ENCODE measurements around the gene SLC15A5.

Gene SLC15A5

GRCh38 chr12:16184681-16185080 lies 92.8 kb downstream of the SLC15A5 start:
- H3K9me3 ChIP-seq (ENCODE audit: severe bottlenecking): no peaks in the 10 kb centered on the region

DNA sequence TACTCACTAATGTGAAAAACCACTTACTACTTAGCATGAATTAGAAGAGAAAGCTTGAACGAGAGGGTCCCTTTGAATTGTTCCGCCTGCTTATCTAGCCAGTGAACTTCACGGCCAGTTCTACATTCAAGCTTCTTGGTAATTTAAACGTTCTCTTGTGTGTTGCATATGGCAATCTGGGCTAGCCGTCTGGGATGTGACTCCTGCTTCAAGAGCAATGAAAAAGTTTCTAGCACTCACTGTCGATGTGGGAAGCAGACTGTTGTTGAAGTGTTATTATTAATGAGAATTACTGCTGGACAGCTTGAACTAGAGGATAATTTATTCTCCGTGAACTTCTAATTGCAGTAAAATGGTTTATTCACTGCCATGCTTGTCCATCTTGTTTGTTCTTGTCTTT lies 93.9 kb downstream of the SLC15A5 start:
- no peaks in the 10 kb centered on the region for H3K36me3 ChIP-seq (ENCODE audit: low read depth)
- no peak overlapping the region for H3K4me3 ChIP-seq (ENCODE audit: severe bottlenecking)
- TF ChIP-seq CTCF (IDR thresholded peaks at IDR 0.05; ENCODE audit: poor library complexity, severe bottlenecking): no peak
- H3K4me1 ChIP-seq (ENCODE audit: insufficient read depth, poor library complexity, severe bottlenecking): no peaks in the 10 kb centered on the region
- H3K27ac ChIP-seq (ENCODE audit: poor library complexity, severe bottlenecking): no peak overlapping the region
- ATAC-seq (ENCODE audit: low read depth) (no peak), DNase-seq (ENCODE audit: low spot score) (no peak)
- H3K27me3 ChIP-seq (ENCODE audit: insufficient read depth, poor library complexity, severe bottlenecking): no peaks in the 10 kb centered on the region
- no peaks in the 10 kb centered on the region for H3K9me3 ChIP-seq (ENCODE audit: severe bottlenecking)

More at GRCh38 chr12:16184681-16185080, 92.8 kb downstream of the SLC15A5 start:
- no peaks in the 10 kb centered on the region for H3K4me1 ChIP-seq (ENCODE audit: insufficient read depth, poor library complexity, severe bottlenecking)
- no peak for ATAC-seq (ENCODE audit: low read depth)
- no peak for DNase-seq (ENCODE audit: low spot score)
- no peak for TF ChIP-seq CTCF (IDR thresholded peaks at IDR 0.05; ENCODE audit: poor library complexity, severe bottlenecking)
- no peaks in the 10 kb centered on the region for H3K36me3 ChIP-seq (ENCODE audit: low read depth)
- H3K4me3 ChIP-seq (ENCODE audit: severe bottlenecking): no peak overlapping the region
- no peaks in the 10 kb centered on the region for H3K27me3 ChIP-seq (ENCODE audit: insufficient read depth, poor library complexity, severe bottlenecking)
- H3K27ac ChIP-seq (ENCODE audit: poor library complexity, severe bottlenecking): no peak overlapping the region

DNA sequence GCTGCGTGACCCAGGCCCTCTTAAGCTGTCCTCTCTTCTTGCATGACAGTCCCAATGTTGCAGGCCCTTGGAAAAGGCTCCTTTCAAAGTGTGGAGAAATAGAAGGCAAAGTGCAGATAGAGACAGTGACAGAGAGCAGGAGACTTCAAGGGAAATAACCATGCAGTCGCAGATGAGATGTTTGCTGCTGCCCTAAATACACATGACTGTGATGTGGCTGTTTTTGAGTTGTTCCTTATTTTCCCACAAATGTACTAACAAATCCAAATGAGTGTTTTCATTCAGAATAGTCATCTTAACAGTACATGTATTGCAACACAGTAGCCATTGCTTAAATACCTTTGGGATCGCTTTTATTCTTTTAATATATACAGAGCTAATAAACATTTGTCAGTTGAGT lies 101.6 kb downstream of the SLC15A5 start:
- DNase-seq (ENCODE audit: low spot score) (no peak), ATAC-seq (ENCODE audit: low read depth) (no peak)
- Histone ChIP-seq H3K27ac (ENCODE audit: poor library complexity, severe bottlenecking) (no peak overlapping the region), H3K9me3 (ENCODE audit: severe bottlenecking) (no peaks in the 10 kb centered on the region), H3K4me3 (ENCODE audit: severe bottlenecking) (no peak overlapping the region), H3K36me3 (ENCODE audit: low read depth) (no peaks in the 10 kb centered on the region), H3K4me1 (ENCODE audit: insufficient read depth, poor library complexity, severe bottlenecking) (no peaks in the 10 kb centered on the region), H3K27me3 (ENCODE audit: insufficient read depth, poor library complexity, severe bottlenecking) (no peaks in the 10 kb centered on the region)
- no peak for TF ChIP-seq CTCF (IDR thresholded peaks at IDR 0.05; ENCODE audit: poor library complexity, severe bottlenecking)

- no peak overlapping the region for H3K27ac ChIP-seq (ENCODE audit: poor library complexity, severe bottlenecking)
- H3K4me1 ChIP-seq (ENCODE audit: insufficient read depth, poor library complexity, severe bottlenecking): no peaks in the 10 kb centered on the region
- no peaks in the 10 kb centered on the region for H3K36me3 ChIP-seq (ENCODE audit: low read depth)
- H3K27me3 ChIP-seq (ENCODE audit: insufficient read depth, poor library complexity, severe bottlenecking): no peaks in the 10 kb centered on the region
- ATAC-seq (ENCODE audit: low read depth): no peak
- DNase-seq (ENCODE audit: low spot score): no peak
- H3K9me3 ChIP-seq (ENCODE audit: severe bottlenecking): no peaks in the 10 kb centered on the region
- no peak overlapping the region for H3K4me3 ChIP-seq (ENCODE audit: severe bottlenecking)
- TF ChIP-seq CTCF (IDR thresholded peaks at IDR 0.05; ENCODE audit: poor library complexity, severe bottlenecking): no peak
Measured at GRCh38 chr12:16174282-16174681, 103.2 kb downstream of the SLC15A5 start.

DNA sequence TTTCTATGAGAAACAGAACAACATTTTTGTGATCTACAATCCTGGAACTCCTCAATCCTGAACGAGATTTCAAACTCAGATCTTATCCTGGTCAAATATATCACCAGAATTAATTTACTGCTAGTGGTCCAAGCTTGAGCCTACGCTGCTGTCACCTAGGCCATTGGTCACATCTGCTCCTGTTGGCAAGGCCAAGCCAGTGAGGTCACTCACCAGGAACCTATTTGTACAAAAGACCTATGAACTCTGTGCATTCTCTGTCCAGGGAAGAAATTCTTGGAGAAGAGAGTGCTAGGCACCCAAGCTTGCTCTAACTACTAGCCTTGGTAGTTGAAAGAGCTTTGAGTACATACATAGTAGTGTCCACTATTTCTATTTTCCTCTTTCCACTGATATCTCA lies 106.1 kb downstream of the SLC15A5 start:
- Histone ChIP-seq H3K36me3 (ENCODE audit: low read depth) (no peaks in the 10 kb centered on the region), H3K4me1 (ENCODE audit: insufficient read depth, poor library complexity, severe bottlenecking) (no peaks in the 10 kb centered on the region), H3K27me3 (ENCODE audit: insufficient read depth, poor library complexity, severe bottlenecking) (no peaks in the 10 kb centered on the region), H3K9me3 (ENCODE audit: severe bottlenecking) (no peaks in the 10 kb centered on the region), H3K4me3 (ENCODE audit: severe bottlenecking) (no peak overlapping the region), H3K27ac (ENCODE audit: poor library complexity, severe bottlenecking) (no peak overlapping the region)
- no peak for TF ChIP-seq CTCF (IDR thresholded peaks at IDR 0.05; ENCODE audit: poor library complexity, severe bottlenecking)
- ATAC-seq (ENCODE audit: low read depth) (no peak), DNase-seq (ENCODE audit: low spot score) (no peak)
